NCI-H446 (cell line): ENCODE data around the gene SYNM.

Experiments used
- DNase-seq, 2 experiments: peaks; one replicate each; lab custom pipeline; 2025; lab: John Stamatoyannopoulos, UW

Gene SYNM

GRCh38 chr15:99141943-99142342 is 37.1 kb downstream of the SYNM start:
- DNase-seq = no peak

GRCh38 chr15:99142562-99142961 is 37.7 kb downstream of the SYNM start:
- DNase-seq = no peak

- no peak for DNase-seq
Measured at GRCh38 chr15:99143242-99143641, 38.4 kb downstream of the SYNM start.

- DNase-seq = no peak
Measured at GRCh38 chr15:99143655-99144610, 39.1 kb downstream of the SYNM start.

GRCh38 chr15:99145005-99145404 is 40.1 kb downstream of the SYNM start:
- no peak for DNase-seq

- no peak for DNase-seq
Measured at GRCh38 chr15:99145778-99146177, 40.9 kb downstream of the SYNM start.

- no peak for DNase-seq
Measured at GRCh38 chr15:99146661-99147060, 41.8 kb downstream of the SYNM start.

- no peak for DNase-seq
Measured at GRCh38 chr15:99148851-99149276, 44.0 kb downstream of the SYNM start.

- DNase-seq = no peak
Measured at GRCh38 chr15:99149366-99149765, 44.5 kb downstream of the SYNM start.

- DNase-seq = no peak
Measured at GRCh38 chr15:99151156-99151555, 46.3 kb downstream of the SYNM start.

GRCh38 chr15:99153026-99153535 is 48.2 kb downstream of the SYNM start:
- no peak for DNase-seq

GRCh38 chr15:99154271-99154670 is 49.4 kb downstream of the SYNM start:
- DNase-seq = no peak

GRCh38 chr15:99155961-99156443 is 51.1 kb downstream of the SYNM start:
- no peak for DNase-seq

- DNase-seq = no peak
Measured at GRCh38 chr15:99157456-99157855, 52.6 kb downstream of the SYNM start.

- DNase-seq = no peak
Measured at GRCh38 chr15:99158626-99159412, 53.9 kb downstream of the SYNM start.

- no peak for DNase-seq
Measured at GRCh38 chr15:99163271-99164062, 58.6 kb downstream of the SYNM start.

GRCh38 chr15:99164119-99164518 is 59.2 kb downstream of the SYNM start:
- no peak for DNase-seq

GRCh38 chr15:99165020-99165790 is 60.3 kb downstream of the SYNM start:
- peak in 1 of 2 experiments; percentile 1 for DNase-seq

GRCh38 chr15:99165956-99166689 is 61.2 kb downstream of the SYNM start:
- DNase-seq = no peak

- DNase-seq = no peak
Measured at GRCh38 chr15:99167201-99167600, 62.3 kb downstream of the SYNM start.
